NCI-H460 (cell line): ENCODE results near the gene SP7. TPM values are rescaled to one million over a fixed set of nuclear protein-coding genes. Genes with fewer than 3 reads are reported as not detected.
"Not testable (repeated sequence)": the region's sequence is repeated elsewhere in the genome, so short reads cannot be mapped to it uniquely, and the experiment has no call there.

ENCODE experiments used
- DNase-seq: peaks from one replicate; pipeline ENCODE4 v3.0.0-alpha.2; 2016; ENCODE audit warnings: low read depth; ENCODE audit errors: extremely low read depth
- total RNA-seq: library from RNA; depleted of rRNA; stranded (reverse); fragments of >200 nt; shearing (Covaris generic); gene quantifications from 2 replicates; pipeline ENCODE4 v1.2.3, GENCODE V29; 2014

Gene SP7
- total RNA-seq, 1 experiment from 2014 or later: not detected

GRCh38 chr12:53324113-53324778 lies 11.9 kb downstream of the SP7 start:
- DNase-seq: no peak

GRCh38 chr12:53320352-53321195 lies 15.6 kb downstream of the SP7 start:
- DNase-seq: no peak

- no peak for DNase-seq
Observed at GRCh38 chr12:53313996-53314395, 22.2 kb downstream of the SP7 start.

GRCh38 chr12:53308276-53308675 lies 27.9 kb downstream of the SP7 start:
- DNase-seq: no peak

GRCh38 chr12:53306826-53307225 lies 29.3 kb downstream of the SP7 start:
- DNase-seq: no peak

GRCh38 chr12:53302903-53303302 lies 33.3 kb downstream of the SP7 start:
- no peak for DNase-seq

- no peak for DNase-seq
Observed at GRCh38 chr12:53300187-53300586, 36.0 kb downstream of the SP7 start.

- DNase-seq: peak; percentile 85
Observed at GRCh38 chr12:53299454-53300180, 36.5 kb downstream of the SP7 start, which contains the start of gene MYG1. MYG1 (plus strand) TSS chr12:53299695; CDS start chr12:53299738, 43 bp downstream.

- peak; percentile 28 for DNase-seq
Observed at GRCh38 chr12:53299101-53299453, 37.1 kb downstream of the SP7 start.

GRCh38 chr12:53298164-53298563 lies 38.0 kb downstream of the SP7 start:
- no peak for DNase-seq

GRCh38 chr12:53297106-53297505 lies 39.0 kb downstream of the SP7 start:
- not testable (repeated sequence) for DNase-seq

- DNase-seq: no peak
Observed at GRCh38 chr12:53295891-53296219, 40.3 kb downstream of the SP7 start.

- peak; percentile 82 for DNase-seq
Observed at GRCh38 chr12:53295070-53295890, 40.9 kb downstream of the SP7 start, which contains the start of gene PFDN5. PFDN5 (plus strand) TSS chr12:53295542; CDS start chr12:53295568, 26 bp downstream.

- no peak for DNase-seq
Observed at GRCh38 chr12:53292426-53292825, 43.7 kb downstream of the SP7 start.

- no peak for DNase-seq
Observed at GRCh38 chr12:53290661-53291060, 45.5 kb downstream of the SP7 start.

- DNase-seq: no peak
Observed at GRCh38 chr12:53289891-53290290, 46.3 kb downstream of the SP7 start.

- no peak for DNase-seq
Observed at GRCh38 chr12:53288322-53288721, 47.8 kb downstream of the SP7 start.

GRCh38 chr12:53287741-53288216 lies 48.4 kb downstream of the SP7 start:
- DNase-seq: peak; percentile 59

GRCh38 chr12:53286448-53286847 lies 49.7 kb downstream of the SP7 start:
- DNase-seq: no peak

- no peak for DNase-seq
Observed at GRCh38 chr12:53279888-53280498, 56.2 kb downstream of the SP7 start.
